Loucy (cell line): ENCODE results near the gene TCL1B.
"Not testable (repeated sequence)": the region's sequence is repeated elsewhere in the genome, so short reads cannot be mapped to it uniquely, and the experiment has no call there.

Experiments used
- H2AFZ ChIP-seq: fragments of 200-600 bp; sonication (generic); 2 replicates; pipeline ENCODE4 v1.6.0; 2016; ENCODE audit warnings: antibody characterized with exemption, mild to moderate bottlenecking, low read length, moderate library complexity
- H3F3A ChIP-seq: fragments of 200-600 bp; 2 replicates; pipeline ENCODE4 v1.6.0; 2016; ENCODE audit warnings: antibody characterized with exemption, low read depth, mild to moderate bottlenecking
- H3K27me3 ChIP-seq: fragments of 200-600 bp; sonication (generic); 2 replicates; pipeline ENCODE4 v1.6.1; 2014; ENCODE audit warnings: low read length, mild to moderate bottlenecking; ENCODE audit not compliant: insufficient read depth, poor library complexity, severe bottlenecking
- H3K36me3 ChIP-seq: fragments of 200-600 bp; sonication (generic); 2 replicates; pipeline ENCODE4 v1.6.1; 2016; ENCODE audit warnings: low read length; ENCODE audit not compliant: insufficient read depth
- H3K4me1 ChIP-seq: fragments of 200-600 bp; sonication (generic); 2 replicates; pipeline ENCODE4 v1.5.1; 2014; ENCODE audit warnings: low read length, mild to moderate bottlenecking; ENCODE audit not compliant: insufficient read depth, poor library complexity, severe bottlenecking
- H3K4me2 ChIP-seq: fragments of 200-600 bp; sonication (generic); 2 replicates; pipeline ENCODE4 v1.6.0; 2014; ENCODE audit warnings: antibody characterized with exemption, low read length, low read depth, mild to moderate bottlenecking; ENCODE audit not compliant: poor library complexity, severe bottlenecking
- H3K4me3 ChIP-seq: fragments of 200-600 bp; sonication (generic); 2 replicates; pipeline ENCODE4 v1.5.1; 2014; ENCODE audit warnings: low read length, mild to moderate bottlenecking, mixed read lengths; ENCODE audit not compliant: poor library complexity, severe bottlenecking
- H3K79me2 ChIP-seq: fragments of 200-600 bp; sonication (generic); 2 replicates; pipeline ENCODE4 v1.6.1; 2014; ENCODE audit warnings: low read length; ENCODE audit not compliant: insufficient read depth
- H3K9ac ChIP-seq: fragments of 200-600 bp; sonication (generic); 2 replicates; pipeline ENCODE4 v1.6.0; 2014; ENCODE audit warnings: mild to moderate bottlenecking, low read depth, low read length, moderate library complexity; ENCODE audit not compliant: poor library complexity, severe bottlenecking
- H3K9me2 ChIP-seq: fragments of 200-600 bp; sonication (generic); replicated peaks from 2 replicates; pipeline ENCODE4 v1.6.1; 2016; ENCODE audit warnings: low read depth, low read length, mixed read lengths
- H3K9me3 ChIP-seq: fragments of 200-600 bp; sonication (generic); 2 replicates; pipeline ENCODE4 v1.6.1; 2014; ENCODE audit warnings: mild to moderate bottlenecking, antibody characterized with exemption, low read length, low read depth; ENCODE audit not compliant: insufficient read depth
- H4K20me1 ChIP-seq: fragments of 200-600 bp; sonication (generic); 2 replicates; pipeline ENCODE4 v1.6.0; 2014; ENCODE audit warnings: antibody characterized with exemption, low read length, mild to moderate bottlenecking; ENCODE audit not compliant: insufficient read depth, poor library complexity, severe bottlenecking
- CTCF ChIP-seq: fragments of 200-600 bp; sonication (generic); conservative IDR thresholded peaks from 2 replicates; pipeline ENCODE4 v1.5.1; 2014; ENCODE audit warnings: mild to moderate bottlenecking, antibody characterized with exemption, low read length
- EZH2phosphoT487 ChIP-seq: fragments of 200-600 bp; IDR thresholded peaks from 2 replicates; pipeline ENCODE4 v1.6.1; 2018; ENCODE audit warnings: antibody characterized with exemption, mild to moderate bottlenecking, moderate library complexity, borderline replicate concordance

Gene TCL1B

GRCh38 chr14:95665530-95665929 is 20.7 kb upstream of the TCL1B start:
- not testable (repeated sequence) for H3K4me3 ChIP-seq, H2AFZ ChIP-seq, H3F3A ChIP-seq, H4K20me1 ChIP-seq, H3K9me3 ChIP-seq, H3K36me3 ChIP-seq, H3K9ac ChIP-seq, H3K9me2 ChIP-seq, H3K79me2 ChIP-seq, H3K4me2 ChIP-seq, H3K27me3 ChIP-seq
- peaks cover 35% of the 10 kb centered on the region for H3K4me1 ChIP-seq
- TF ChIP-seq CTCF, result peak; percentile 45

GRCh38 chr14:95666450-95666849 is 19.8 kb upstream of the TCL1B start:
- Histone ChIP-seq H3K9me2 (no peaks in the 10 kb centered on the region), H3K4me1 (peaks cover 35% of the 10 kb centered on the region), H3K36me3 (no peaks in the 10 kb centered on the region), H3K9me3 (no peaks in the 10 kb centered on the region), H2AFZ (no peak overlapping the region), H3K4me3 (no peak overlapping the region), H3K9ac (peak overlapping the region; percentile 45), H3K79me2 (no peaks in the 10 kb centered on the region), H4K20me1 (no peaks in the 10 kb centered on the region), H3K27me3 (no peaks in the 10 kb centered on the region), H3F3A (no peaks in the 10 kb centered on the region), H3K4me2 (peak overlapping the region; percentile 61)
- TF ChIP-seq CTCF, result no peak
- no peak for TF ChIP-seq EZH2phosphoT487

GRCh38 chr14:95667249-95667693 is 19.0 kb upstream of the TCL1B start:
- H3K79me2 ChIP-seq, result no peaks in the 10 kb centered on the region
- no peaks in the 10 kb centered on the region for H3K27me3 ChIP-seq
- TF ChIP-seq EZH2phosphoT487, result no peak
- no peak for TF ChIP-seq CTCF
- H3K36me3 ChIP-seq, result no peaks in the 10 kb centered on the region
- no peaks in the 10 kb centered on the region for H3K9me3 ChIP-seq
- peak overlapping the region; percentile 45 for H3K9ac ChIP-seq
- H4K20me1 ChIP-seq, result no peaks in the 10 kb centered on the region
- H3K4me1 ChIP-seq, result peaks cover 35% of the 10 kb centered on the region
- H3K4me2 ChIP-seq, result peak overlapping the region; percentile 61
- peak overlapping the region; percentile 13 for H3K4me3 ChIP-seq
- H3F3A ChIP-seq, result no peaks in the 10 kb centered on the region
- H2AFZ ChIP-seq, result peak overlapping the region; percentile 71; the same call in 1 of the 2 replicates
- H3K9me2 ChIP-seq, result no peaks in the 10 kb centered on the region
